ENCODE data around the gene SPHK1. TPM values are rescaled to one million over a fixed set of nuclear protein-coding genes. Genes with fewer than 3 reads are reported as not detected.

Gene SPHK1
- total RNA-seq, 4 donors from 2014 or later = 17.0 to 37.0 (median 22.8) TPM

- intact Hi-C loops (cut with DNase I) = no loop called here
- WGBS, 2 donors = 0% methylated on average over 23 to 27 of the region's 65 CpGs
Observed at GRCh38 chr17:76383546-76384221, 725 bp upstream of the SPHK1 start.

GRCh38 chr17:76384987-76385891 is 830 bp downstream of the SPHK1 start:
- intact Hi-C loops (cut with DNase I) = no loop called here
- WGBS, 2 donors = 2% methylated on average over 7 of the region's 74 CpGs; no CpG with 5 or more reads in 1 of the 2 donors
- peak overlapping the region; percentile 60 to 87 (median 66) for H3K4me3 ChIP-seq
- H3K36me3 ChIP-seq = peaks cover 0 to 28% (median 0%) of the 10 kb centered on the region in 3 donors
- peak overlapping the region; percentile 84 to 92 (median 88) for H3K27ac ChIP-seq
- DNase-seq = no peak
- no peaks in the 10 kb centered on the region for H3K9me3 ChIP-seq
- H3K4me1 ChIP-seq = peaks cover 23 to 62% (median 28%) of the 10 kb centered on the region in 3 donors
- H3K27me3 ChIP-seq = peaks cover 0 to 19% (median 0%) of the 10 kb centered on the region in 4 donors
- TF ChIP-seq POLR2A (IDR thresholded peaks at IDR 0.05) (no peak), CTCF (IDR thresholded peaks at IDR 0.05) (no peak)

More at GRCh38 chr17:76383546-76384221, 725 bp upstream of the SPHK1 start:
- no peak for DNase-seq
- Histone ChIP-seq H3K27ac (peak overlapping the region; percentile 84 to 92 (median 88)), H3K4me3 (peak overlapping the region; percentile 60 to 87 (median 66)), H3K36me3 (peaks cover 0 to 17% (median 0%) of the 10 kb centered on the region in 3 donors), H3K9me3 (no peaks in the 10 kb centered on the region), H3K27me3 (peaks cover 0 to 19% (median 0%) of the 10 kb centered on the region in 4 donors), H3K4me1 (peaks cover 23 to 58% (median 28%) of the 10 kb centered on the region in 3 donors)
- TF ChIP-seq POLR2A (IDR thresholded peaks at IDR 0.05) (no peak), CTCF (IDR thresholded peaks at IDR 0.05) (peak in 3 of 6 experiments; percentile 19 to 32 (median 28))

- Histone ChIP-seq H3K4me1 (peaks cover 23 to 62% (median 28%) of the 10 kb centered on the region in 3 donors), H3K36me3 (peaks cover 2 to 37% (median 4%) of the 10 kb centered on the region in 3 donors), H3K9me3 (no peaks in the 10 kb centered on the region), H3K4me3 (peak overlapping the region; percentile 60 to 87 (median 66)), H3K27ac (peak overlapping the region; percentile 84 to 92 (median 88)), H3K27me3 (peaks cover 0 to 19% (median 0%) of the 10 kb centered on the region in 4 donors)
- 4 to 46% methylated on average over 4 to 10 of the region's 52 CpGs for WGBS, 2 donors
- intact Hi-C loops (cut with DNase I) = no loop called here
- DNase-seq = no peak
- TF ChIP-seq POLR2A (IDR thresholded peaks at IDR 0.05) (no peak), CTCF (IDR thresholded peaks at IDR 0.05) (peak; percentile 81 to 94 (median 90))
Observed at GRCh38 chr17:76385892-76386786, 1.7 kb downstream of the SPHK1 start.

- H3K27me3 ChIP-seq = peaks cover 0 to 19% (median 0%) of the 10 kb centered on the region in 4 donors
- WGBS, 2 donors = 91 to 100% methylated on average over 3 to 8 of the region's 31 CpGs
- no peak overlapping the region for H3K27ac ChIP-seq
- H3K4me3 ChIP-seq = no peak overlapping the region
- DNase-seq = no peak
- intact Hi-C loops (cut with DNase I) = no loop called here
- H3K4me1 ChIP-seq = peaks cover 23 to 55% (median 23%) of the 10 kb centered on the region in 3 donors
- H3K36me3 ChIP-seq = peaks cover 4 to 48% (median 6%) of the 10 kb centered on the region in 3 donors
- TF ChIP-seq CTCF (IDR thresholded peaks at IDR 0.05) (no peak), POLR2A (IDR thresholded peaks at IDR 0.05) (no peak)
- H3K9me3 ChIP-seq = no peaks in the 10 kb centered on the region
Observed at GRCh38 chr17:76386966-76387765, 2.8 kb downstream of the SPHK1 start.

All from esophagus squamous epithelium (tissue), 5 donors.